Nasal cavity respiratory epithelium epithelial cell of viscerocranial mucosa (primary cell): Measurements from ENCODE around the gene CCDC85B. TPM values are rescaled to one million over a fixed set of nuclear protein-coding genes. Genes with fewer than 3 reads are reported as not detected.

Experiments used
- total RNA-seq: library from RNA; depleted of rRNA; stranded (reverse); fragments of >200 nt; gene quantifications from 2 replicates; pipeline ENCODE4 v1.2.3, GENCODE V29; 2014

Gene CCDC85B
- 10.9 and 32.5 TPM in 2 replicates for total RNA-seq

GRCh38 chr11:65890324-65891218 lies at the start of gene CCDC85B:
CCDC85B (plus strand) TSS chr11:65890673; CDS start chr11:65890784, 111 bp downstream.

GRCh38 chr11:65857853-65858680 lies 32.4 kb upstream of the CCDC85B start, which contains the start of gene CFL1:
CFL1 (minus strand) TSS chr11:65858180; CDS start chr11:65858099, 81 bp downstream.

DNA sequence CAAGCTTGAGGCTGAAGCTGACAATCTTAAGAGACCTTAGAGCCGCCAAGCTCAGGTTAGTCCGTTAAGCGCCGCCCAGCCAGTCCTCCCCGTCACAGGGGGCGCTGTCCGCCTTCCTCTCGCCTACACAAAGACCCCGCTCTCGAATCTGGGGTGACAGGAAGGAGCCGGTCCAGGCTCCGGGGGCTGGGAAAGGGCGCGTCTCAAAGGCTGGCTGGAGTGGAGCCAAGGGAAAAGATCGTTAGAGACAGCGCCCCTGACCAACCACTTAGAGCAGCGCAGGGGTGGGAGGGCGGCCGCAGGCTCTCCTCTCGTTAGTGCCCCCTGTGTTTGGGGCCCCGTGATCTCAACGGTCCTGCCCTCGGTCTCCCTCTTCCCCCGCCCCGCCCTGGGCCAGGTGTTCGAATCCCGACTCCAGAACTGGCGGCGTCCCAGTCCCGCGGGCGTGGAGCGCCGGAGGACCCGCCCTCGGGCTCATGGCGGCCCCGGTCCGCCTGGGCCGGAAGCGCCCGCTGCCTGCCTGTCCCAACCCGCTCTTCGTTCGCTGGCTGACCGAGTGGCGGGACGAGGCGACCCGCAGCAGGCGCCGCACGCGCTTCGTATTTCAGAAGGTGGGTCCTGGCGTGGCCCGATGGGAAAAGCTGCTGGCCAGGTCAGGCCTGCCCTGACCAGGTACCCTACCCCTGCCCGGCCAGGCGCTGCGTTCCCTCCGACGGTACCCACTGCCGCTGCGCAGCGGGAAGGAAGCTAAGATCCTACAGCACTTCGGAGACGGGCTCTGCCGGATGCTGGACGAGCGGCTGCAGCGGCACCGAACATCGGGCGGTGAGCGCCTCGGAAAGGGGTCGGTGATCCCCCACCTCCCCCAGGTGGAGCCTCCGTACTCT lies 30.0 kb upstream of the CCDC85B start, which contains the start of gene MUS81:
MUS81 (plus strand) TSS at position 156 of the 887 bp plus-strand sequence; CDS start at position 477, 321 bp downstream.

DNA sequence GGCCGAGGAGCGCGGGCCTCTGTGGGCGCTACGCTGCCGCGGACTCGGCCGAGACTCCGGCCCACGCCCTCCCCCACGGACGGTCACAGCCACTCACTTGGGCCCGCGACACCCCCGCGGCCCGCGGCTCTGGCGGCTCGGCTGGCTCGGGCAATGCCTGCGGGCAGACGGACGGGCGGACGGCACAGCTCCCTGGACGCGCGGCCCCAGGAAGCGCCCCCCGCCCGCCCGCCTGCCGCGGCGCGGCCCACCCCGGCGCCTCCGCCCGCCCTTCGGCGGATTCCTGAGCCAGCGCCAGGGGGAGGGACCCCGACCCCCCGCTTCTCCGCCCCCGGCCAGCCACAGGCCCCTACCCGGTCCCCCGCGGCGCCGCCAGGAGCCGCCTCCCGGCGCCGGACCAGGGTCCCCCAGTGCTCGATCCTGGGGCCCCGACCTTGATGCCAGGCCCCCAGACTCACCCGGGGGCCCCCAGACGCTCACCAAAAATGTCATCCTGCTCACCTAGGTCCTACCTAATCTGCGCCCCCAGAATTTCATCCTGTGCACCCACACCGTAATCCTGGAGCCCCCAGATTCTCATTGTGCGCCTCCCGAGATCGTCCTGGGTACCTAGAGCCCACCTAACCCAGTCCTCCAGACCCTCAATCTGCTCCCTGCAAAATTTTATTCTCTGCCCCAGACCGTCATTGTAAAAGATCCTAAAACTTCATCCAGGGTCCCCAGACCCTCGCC lies 17.7 kb upstream of the CCDC85B start, which contains the start of gene EFEMP2:
EFEMP2 (minus strand) TSS at position 215 of the 732 bp plus-strand sequence. CDS start 446 bp downstream, outside the sequence.

DNA sequence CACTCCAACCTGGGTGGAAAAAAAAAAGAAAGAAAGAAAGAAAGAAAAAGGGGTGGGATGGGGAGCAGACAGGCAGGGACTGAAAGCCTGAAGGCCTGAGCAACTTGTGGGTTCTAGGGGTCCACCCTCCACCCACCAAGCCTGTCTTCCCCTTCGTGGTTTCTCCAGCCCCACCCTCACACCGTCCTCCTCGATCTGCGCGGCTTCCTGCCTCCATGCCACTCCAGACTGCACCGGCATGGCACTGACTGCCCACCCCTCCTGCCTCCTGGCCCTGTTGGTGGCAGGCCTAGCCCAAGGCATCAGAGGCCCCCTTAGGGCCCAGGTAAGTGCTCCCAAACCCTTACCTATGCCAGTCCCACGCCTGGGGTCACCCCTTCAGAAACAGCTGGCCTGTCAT lies 10.9 kb upstream of the CCDC85B start, which contains the start of gene CTSW:
CTSW (plus strand) TSS at position 221 of the 400 bp plus-strand sequence; CDS start at position 239, 18 bp downstream.

DNA sequence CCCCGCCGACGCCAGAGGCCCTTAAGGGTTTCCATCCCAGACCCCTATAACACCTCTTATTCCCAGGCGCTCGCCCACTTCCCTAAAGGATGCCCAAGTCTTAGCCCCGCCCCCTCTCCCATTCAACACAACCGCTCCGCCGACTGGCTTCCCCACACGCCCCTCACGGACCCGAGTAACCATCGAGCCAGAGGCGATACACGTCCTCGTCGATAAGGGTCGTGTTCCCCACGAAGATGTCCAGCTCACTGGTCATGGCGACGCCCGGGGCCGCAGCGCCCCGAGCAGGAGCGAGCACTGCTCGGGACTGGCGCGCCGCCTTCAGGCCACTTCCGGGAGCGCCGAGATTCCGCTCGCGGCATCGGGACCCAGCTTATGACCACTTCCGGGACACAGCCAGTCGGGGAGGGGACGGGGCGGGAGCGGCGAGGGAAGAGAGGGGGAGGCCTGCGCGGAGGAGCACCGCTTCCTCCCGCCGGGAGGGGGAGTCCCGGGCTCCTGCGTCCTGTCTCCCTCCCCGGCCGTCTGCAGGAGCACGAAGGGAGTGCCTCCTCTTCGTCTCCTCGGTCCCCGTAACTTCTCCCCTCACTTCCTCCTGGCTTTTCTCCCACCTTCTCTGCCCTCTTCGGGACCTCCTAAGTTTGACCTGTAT lies 2.2 kb upstream of the CCDC85B start, which contains the start of gene FIBP:
FIBP (minus strand) TSS at position 309 of the 652 bp plus-strand sequence; CDS start at position 256, 53 bp downstream.

DNA sequence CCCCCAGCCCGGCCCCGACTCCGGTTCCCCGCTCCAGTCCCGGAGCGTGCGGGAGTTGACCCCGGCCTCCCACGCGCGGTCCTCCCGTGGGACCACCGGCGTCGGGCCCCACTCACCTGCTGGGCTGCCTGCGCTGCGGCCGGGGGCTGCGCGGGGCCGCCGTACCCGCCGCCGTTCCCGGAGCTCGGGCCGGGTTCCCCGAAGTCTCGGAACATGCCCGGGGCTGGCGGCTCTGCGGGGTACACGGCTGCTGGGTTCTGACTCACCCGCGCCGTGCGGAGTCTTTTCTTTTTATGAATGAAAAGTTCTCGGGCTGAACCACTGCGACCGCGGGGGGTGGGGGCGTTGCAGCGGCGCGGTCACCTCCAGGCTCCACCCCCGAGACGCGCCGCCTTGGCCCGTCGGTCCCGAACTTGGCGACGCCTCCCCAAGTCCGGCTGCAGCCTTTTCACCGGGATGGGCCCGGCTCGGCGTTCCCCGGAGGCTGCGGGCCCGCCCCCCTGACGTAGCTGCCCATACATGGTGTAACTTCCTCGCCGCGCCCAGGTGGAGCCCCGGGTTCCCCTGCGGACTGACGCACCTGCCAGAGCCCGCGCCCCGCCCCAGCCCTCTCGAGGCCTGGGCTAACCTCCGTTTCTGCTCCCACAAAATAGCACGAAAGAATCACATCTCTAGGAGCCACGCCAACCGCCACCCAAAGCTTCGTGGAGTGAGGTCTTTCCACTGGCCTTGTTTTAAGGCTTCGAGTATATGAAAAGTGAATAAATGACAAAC lies 9.8 kb downstream of the CCDC85B start, which contains the start of gene FOSL1:
FOSL1 (minus strand) TSS at position 264 of the 774 bp plus-strand sequence; CDS start at position 215, 49 bp downstream.

GRCh38 chr11:65918211-65919140 lies 28.0 kb downstream of the CCDC85B start, which contains the start of gene C11orf68:
C11orf68 (minus strand) TSS chr11:65919062; CDS start chr11:65919031, 31 bp downstream.

DNA sequence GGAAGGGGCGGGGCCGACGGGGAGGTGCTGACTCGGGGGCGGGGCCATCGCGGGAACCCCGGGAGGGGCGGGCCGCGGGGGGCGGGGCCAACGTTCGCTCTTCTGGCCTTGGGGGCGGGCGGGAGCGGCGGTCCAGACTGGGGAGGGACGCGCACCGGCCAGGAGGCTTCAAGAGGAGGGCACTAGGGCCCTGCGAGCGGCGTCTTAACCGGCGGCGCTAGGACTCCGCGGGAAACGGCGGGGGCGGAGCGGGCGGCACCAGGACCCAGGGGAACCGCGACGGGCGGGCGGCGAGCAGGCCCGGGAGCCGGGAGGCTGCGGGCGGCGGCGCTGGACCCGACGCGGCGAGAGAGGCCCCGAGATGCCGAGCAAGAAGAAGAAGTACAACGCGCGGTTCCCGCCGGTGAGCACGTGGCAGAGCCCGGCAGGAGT lies 28.7 kb downstream of the CCDC85B start, which contains the start of gene DRAP1:
DRAP1 (plus strand) TSS at position 286 of the 432 bp plus-strand sequence; CDS start at position 362, 76 bp downstream.

Other genes starting within 250 kb of the CCDC85B start
- 15.0 and 24.8 TPM in 2 replicates for gene RELA, start 227.8 kb upstream of the CCDC85B start, total RNA-seq
- gene KAT5, start 178.4 kb upstream of the CCDC85B start, total RNA-seq: 28.7 and 30.3 TPM in 2 replicates
- gene RNASEH2C, start 169.9 kb upstream of the CCDC85B start, total RNA-seq: 9.0 and 11.6 TPM in 2 replicates
- gene AP5B1, start 109.7 kb upstream of the CCDC85B start, total RNA-seq: 10.6 and 20.7 TPM in 2 replicates
- gene OVOL1, start 103.6 kb upstream of the CCDC85B start, total RNA-seq: 19.0 and 22.2 TPM in 2 replicates
- 0.68 and 1.2 TPM in 2 replicates for gene SNX32, start 56.7 kb upstream of the CCDC85B start, total RNA-seq
- 659 and 765 TPM in 2 replicates for gene CFL1, start 32.5 kb upstream of the CCDC85B start, total RNA-seq
- gene MUS81, start 30.2 kb upstream of the CCDC85B start, total RNA-seq: 50.8 and 70.1 TPM in 2 replicates
- gene EFEMP2, start 17.9 kb upstream of the CCDC85B start, total RNA-seq: 2.4 and 10.7 TPM in 2 replicates
- not detected in 2 replicates for gene CTSW, start 10.8 kb upstream of the CCDC85B start, total RNA-seq
- 92.5 and 141 TPM in 2 replicates for gene FIBP, start 2.2 kb upstream of the CCDC85B start, total RNA-seq
- gene FOSL1, start 9.7 kb downstream of the CCDC85B start, total RNA-seq: 20.3 and 27.7 TPM in 2 replicates
- 12.0 and 12.5 TPM in 2 replicates for gene C11orf68, start 28.4 kb downstream of the CCDC85B start, total RNA-seq
- 94.0 and 217 TPM in 2 replicates for gene DRAP1, start 28.8 kb downstream of the CCDC85B start, total RNA-seq
- gene TSGA10IP, start 54.8 kb downstream of the CCDC85B start, total RNA-seq: not detected in 2 replicates
- gene SART1, start 71.1 kb downstream of the CCDC85B start, total RNA-seq: 36.2 and 41.8 TPM in 2 replicates
- gene EIF1AD, start 111.5 kb downstream of the CCDC85B start, total RNA-seq: 48.1 and 50.2 TPM in 2 replicates
- 13.2 and 17.8 TPM in 2 replicates for gene BANF1, start 111.8 kb downstream of the CCDC85B start, total RNA-seq
- 1.7 and 2.6 TPM in 2 replicates for gene CST6, start 121.3 kb downstream of the CCDC85B start, total RNA-seq
- not detected in 2 replicates for gene CATSPER1, start 135.8 kb downstream of the CCDC85B start, total RNA-seq
- gene GAL3ST3, start 158.5 kb downstream of the CCDC85B start, total RNA-seq: not detected in 2 replicates
- gene SF3B2, start 161.7 kb downstream of the CCDC85B start, total RNA-seq: 103 and 117 TPM in 2 replicates
- gene PACS1, start 179.6 kb downstream of the CCDC85B start, total RNA-seq: 7.5 and 34.8 TPM in 2 replicates